DOHH2 (cell line): Measurements from ENCODE around the gene GCNT2.

ENCODE experiments used
- EZH2phosphoT487 ChIP-seq: fragments of 200-600 bp; sonication (generic); IDR thresholded peaks from 2 replicates; pipeline ENCODE4 v1.6.1; 2017; ENCODE audit warnings: borderline replicate concordance, mild to moderate bottlenecking, antibody characterized with exemption, low read length, moderate library complexity, mixed read lengths
- TF ChIP-seq, protein P1 (sequence below): fragments of 200-600 bp; sonication (generic); IDR thresholded peaks from one replicate; pipeline ENCODE4 v1.5.1; 2014; ENCODE audit warnings: antibody characterized with exemption, mild to moderate bottlenecking, low read depth, low read length; ENCODE audit not compliant: poor library complexity, severe bottlenecking

DNA sequence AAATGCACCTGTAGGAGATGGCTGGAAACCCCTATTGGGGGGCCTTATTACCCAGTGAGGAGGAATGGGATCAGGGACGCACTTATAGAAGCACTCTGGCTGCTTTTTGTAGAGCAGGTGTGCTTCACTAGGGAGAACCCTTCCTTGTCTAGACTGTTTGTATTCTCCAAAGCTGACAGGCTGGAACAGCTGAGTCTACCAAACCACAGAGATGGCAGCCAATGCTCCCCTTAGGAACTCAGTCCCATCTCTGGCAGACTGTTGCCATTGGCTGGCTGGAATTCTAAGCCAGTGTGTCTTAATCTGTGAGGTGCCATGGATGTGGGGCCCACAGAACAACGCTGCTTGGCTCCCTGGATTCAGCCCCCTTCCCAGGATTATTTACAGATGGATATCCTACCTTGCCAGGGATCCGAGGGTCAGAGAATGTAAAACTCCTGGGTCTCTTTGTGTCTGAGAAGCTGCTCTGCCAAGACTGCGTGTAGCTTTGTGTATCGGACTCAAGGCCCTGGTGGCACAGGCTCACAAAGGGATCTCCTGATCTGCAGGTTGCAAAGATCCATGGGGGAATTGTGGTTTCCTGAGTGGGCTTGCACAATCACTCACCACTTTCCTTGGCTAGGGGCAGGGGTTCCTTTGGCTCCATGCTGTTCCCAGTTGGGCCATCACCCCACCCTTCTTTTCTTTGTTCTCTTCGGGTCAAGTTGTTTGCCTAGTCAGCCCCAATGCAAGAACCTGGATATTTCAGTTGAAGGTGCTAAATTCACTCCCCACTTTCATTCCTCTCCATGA is 147.2 kb downstream of the GCNT2 start:
- TF ChIP-seq, protein P1, sequence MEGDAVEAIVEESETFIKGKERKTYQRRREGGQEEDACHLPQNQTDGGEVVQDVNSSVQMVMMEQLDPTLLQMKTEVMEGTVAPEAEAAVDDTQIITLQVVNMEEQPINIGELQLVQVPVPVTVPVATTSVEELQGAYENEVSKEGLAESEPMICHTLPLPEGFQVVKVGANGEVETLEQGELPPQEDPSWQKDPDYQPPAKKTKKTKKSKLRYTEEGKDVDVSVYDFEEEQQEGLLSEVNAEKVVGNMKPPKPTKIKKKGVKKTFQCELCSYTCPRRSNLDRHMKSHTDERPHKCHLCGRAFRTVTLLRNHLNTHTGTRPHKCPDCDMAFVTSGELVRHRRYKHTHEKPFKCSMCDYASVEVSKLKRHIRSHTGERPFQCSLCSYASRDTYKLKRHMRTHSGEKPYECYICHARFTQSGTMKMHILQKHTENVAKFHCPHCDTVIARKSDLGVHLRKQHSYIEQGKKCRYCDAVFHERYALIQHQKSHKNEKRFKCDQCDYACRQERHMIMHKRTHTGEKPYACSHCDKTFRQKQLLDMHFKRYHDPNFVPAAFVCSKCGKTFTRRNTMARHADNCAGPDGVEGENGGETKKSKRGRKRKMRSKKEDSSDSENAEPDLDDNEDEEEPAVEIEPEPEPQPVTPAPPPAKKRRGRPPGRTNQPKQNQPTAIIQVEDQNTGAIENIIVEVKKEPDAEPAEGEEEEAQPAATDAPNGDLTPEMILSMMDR = no peak
- no peak for TF ChIP-seq EZH2phosphoT487
